Testis (tissue), 3 donors: Measurements from ENCODE around the gene ZFYVE28. TPM values are rescaled to one million over a fixed set of nuclear protein-coding genes. Genes with fewer than 3 reads are reported as not detected.
A peak's percentile ranks its signal among the peaks of the same experiment; 100 is the strongest.

Experiments used
- DNase-seq: peaks from one replicate; pipeline ENCODE4 v3.0.0-alpha.2; 2019
- H3K27ac ChIP-seq, 2 donors: fragments of 200-600 bp; sonication (generic); one replicate each; pipeline ENCODE4 v1.5.1; 2019
- H3K27me3 ChIP-seq: fragments of 200-600 bp; sonication (generic); one replicate; pipeline ENCODE4 v1.5.1; 2019
- H3K36me3 ChIP-seq: fragments of 200-600 bp; sonication (generic); one replicate; pipeline ENCODE4 v1.5.1; 2017; ENCODE audit warnings: low read depth; ENCODE audit errors: missing control alignments
- H3K4me1 ChIP-seq: fragments of 200-600 bp; sonication (generic); one replicate; pipeline ENCODE4 v1.5.1; 2019
- H3K4me3 ChIP-seq, 2 donors: fragments of 200-600 bp; sonication (generic); one replicate each; pipeline ENCODE4 v1.5.1; 2017 to 2019
- H3K9me3 ChIP-seq: fragments of 200-600 bp; sonication (generic); one replicate; pipeline ENCODE4 v1.5.1; 2017
- POLR2A ChIP-seq: fragments of 450-650 bp; IDR thresholded peaks from one replicate; pipeline ENCODE4 v1.6.1; 2017; ENCODE audit warnings: antibody characterized with exemption, mild to moderate bottlenecking, moderate library complexity
- WGBS, 2 donors: methylation state at CpG; one replicate each; pipeline ENCODE4 v1.1.5; 2018; 5-methylcytosine and 5-hydroxymethylcytosine counted together
- intact Hi-C: fragments of 100-400 bp; cut with DNase I; formaldehyde crosslinking; loops from one replicate; pipeline ENCODE4 v1.15.1; 2023; ENCODE audit warnings: low total_unique reads
- polyA plus RNA-seq: library from polyadenylated mRNA; stranded (reverse); fragments of 350-450 nt; fragmentation: Illumina TruSeq; extraction: RNeasy Lipid Tissue Mini Kit (QIAGEN cat#74804); gene quantifications from one replicate; pipeline ENCODE4 v1.2.3, GENCODE V29; 2014; ENCODE audit warnings: low read depth, low replicate concordance; ENCODE audit not compliant: insufficient read depth
- total RNA-seq, 2 donors: library from RNA; depleted of rRNA; stranded (reverse); fragments of >200 nt; gene quantifications; one replicate each; pipeline ENCODE4 v1.2.3, GENCODE V29; 2016
- TF ChIP-seq, protein P1 (sequence below), 3 experiments: fragments of 450-650 bp in 2 of 3; fragments of 200-600 bp in 1 of 3; sonication (generic) in 1 of 3; IDR thresholded peaks; one replicate each; pipeline ENCODE4 v1.5.1; 2016 to 2019; ENCODE audit warnings: antibody characterized with exemption in 3 of 3, mild to moderate bottlenecking in 2 of 3, moderate library complexity in 1 of 3

ZFYVE28 gene
- total and polyA plus RNA-seq, 3 donors from 2014 or later: 14.7 to 55.3 (median 40.5) TPM

DNA sequence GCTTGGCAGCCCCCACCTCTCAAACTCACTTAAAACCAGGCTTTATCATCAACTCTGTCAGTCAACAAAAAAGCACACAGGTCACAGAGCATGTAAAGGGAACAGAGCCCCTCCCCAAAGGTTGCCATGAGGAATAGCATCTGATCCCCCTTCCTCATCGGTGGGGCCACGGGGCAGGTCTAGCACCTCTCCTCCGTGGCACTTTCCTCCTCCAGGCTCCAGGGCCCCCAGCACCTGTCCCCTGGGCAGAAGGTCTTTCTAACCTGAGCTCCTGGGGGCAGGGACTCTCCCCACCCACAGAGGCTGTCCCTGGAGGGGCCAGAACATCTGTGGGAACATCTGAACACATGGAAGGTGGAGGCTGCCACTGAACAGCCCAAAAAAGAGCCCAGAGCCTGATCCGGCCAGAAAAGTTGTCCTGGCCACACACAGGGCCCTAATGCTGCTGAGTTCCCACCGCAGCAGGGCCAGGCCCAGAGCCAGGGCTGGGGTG is 65.7 kb downstream of the ZFYVE28 start:
- TF ChIP-seq, protein P1, sequence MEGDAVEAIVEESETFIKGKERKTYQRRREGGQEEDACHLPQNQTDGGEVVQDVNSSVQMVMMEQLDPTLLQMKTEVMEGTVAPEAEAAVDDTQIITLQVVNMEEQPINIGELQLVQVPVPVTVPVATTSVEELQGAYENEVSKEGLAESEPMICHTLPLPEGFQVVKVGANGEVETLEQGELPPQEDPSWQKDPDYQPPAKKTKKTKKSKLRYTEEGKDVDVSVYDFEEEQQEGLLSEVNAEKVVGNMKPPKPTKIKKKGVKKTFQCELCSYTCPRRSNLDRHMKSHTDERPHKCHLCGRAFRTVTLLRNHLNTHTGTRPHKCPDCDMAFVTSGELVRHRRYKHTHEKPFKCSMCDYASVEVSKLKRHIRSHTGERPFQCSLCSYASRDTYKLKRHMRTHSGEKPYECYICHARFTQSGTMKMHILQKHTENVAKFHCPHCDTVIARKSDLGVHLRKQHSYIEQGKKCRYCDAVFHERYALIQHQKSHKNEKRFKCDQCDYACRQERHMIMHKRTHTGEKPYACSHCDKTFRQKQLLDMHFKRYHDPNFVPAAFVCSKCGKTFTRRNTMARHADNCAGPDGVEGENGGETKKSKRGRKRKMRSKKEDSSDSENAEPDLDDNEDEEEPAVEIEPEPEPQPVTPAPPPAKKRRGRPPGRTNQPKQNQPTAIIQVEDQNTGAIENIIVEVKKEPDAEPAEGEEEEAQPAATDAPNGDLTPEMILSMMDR (IDR thresholded peaks at IDR 0.05): no peak
- no peak for TF ChIP-seq POLR2A
- peak; percentile 12 for DNase-seq
- intact Hi-C loops: no loop called here
- H3K9me3 ChIP-seq: no peaks in the 10 kb centered on the region
- H3K4me3 ChIP-seq: no peak overlapping the region
- peaks cover 24% of the 10 kb centered on the region for H3K4me1 ChIP-seq
- H3K36me3 ChIP-seq: no peaks in the 10 kb centered on the region
- H3K27ac ChIP-seq: peak overlapping the region; percentile 59 to 83
- H3K27me3 ChIP-seq: no peaks in the 10 kb centered on the region
- 76 to 85% methylated on average over 4 to 5 of the region's 5 CpGs for WGBS, 2 donors

DNA sequence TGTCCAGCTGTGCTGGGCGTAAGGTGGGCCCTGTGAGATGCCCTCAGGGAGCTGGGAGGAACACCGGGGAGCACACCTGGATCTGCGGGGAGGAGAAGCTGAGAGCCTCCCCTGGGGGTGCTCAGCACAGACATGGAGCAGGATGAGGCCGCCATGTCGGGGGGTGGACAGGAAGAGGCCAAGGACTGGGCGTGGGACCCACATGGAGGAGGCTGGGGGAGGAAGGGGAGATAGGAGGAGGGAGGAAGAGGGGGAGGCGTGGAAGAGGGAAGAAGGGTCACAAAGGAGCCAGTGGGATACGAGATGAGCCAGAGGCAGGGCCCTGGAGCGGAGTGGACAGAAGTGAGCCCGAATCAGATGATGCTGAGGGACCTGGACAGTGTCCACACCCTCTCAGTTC is 66.3 kb downstream of the ZFYVE28 start:
- no peaks in the 10 kb centered on the region for H3K36me3 ChIP-seq
- no peaks in the 10 kb centered on the region for H3K27me3 ChIP-seq
- intact Hi-C loops: no loop called here
- 83 to 84% methylated on average over 10 of the region's 10 CpGs for WGBS, 2 donors
- TF ChIP-seq, protein P1 (IDR thresholded peaks at IDR 0.05): no peak
- no peak for TF ChIP-seq POLR2A
- H3K9me3 ChIP-seq: no peaks in the 10 kb centered on the region
- H3K4me1 ChIP-seq: peaks cover 24% of the 10 kb centered on the region
- no peak overlapping the region for H3K4me3 ChIP-seq
- DNase-seq: peak; percentile 9
- peak overlapping the region in 1 of 2 donors; percentile 59 for H3K27ac ChIP-seq

DNA sequence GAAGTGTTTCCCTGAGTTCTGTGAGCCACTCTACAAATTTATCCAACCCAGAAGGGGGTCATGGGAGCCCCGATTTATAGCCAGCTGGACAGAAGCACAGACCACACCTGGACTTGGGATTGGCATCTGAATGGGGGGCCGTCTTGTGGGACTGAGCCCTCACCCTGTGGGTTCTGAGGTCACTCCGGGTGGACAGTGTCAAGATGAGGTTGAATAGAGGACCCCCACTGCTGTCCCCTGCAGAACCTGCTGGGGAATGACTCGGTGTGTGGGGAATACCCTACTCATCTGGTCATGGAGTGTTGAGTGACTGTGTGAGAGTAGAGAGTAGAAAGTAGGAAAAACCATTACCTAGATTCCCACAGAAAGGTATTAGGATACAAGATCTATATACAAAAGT is 67.5 kb downstream of the ZFYVE28 start:
- no peak for TF ChIP-seq POLR2A
- TF ChIP-seq, protein P1 (IDR thresholded peaks at IDR 0.05): no peak
- peaks cover 23% of the 10 kb centered on the region for H3K4me1 ChIP-seq
- no peak overlapping the region for H3K27ac ChIP-seq
- DNase-seq: peak; percentile 12
- H3K27me3 ChIP-seq: no peaks in the 10 kb centered on the region
- intact Hi-C loops: no loop called here
- H3K9me3 ChIP-seq: no peaks in the 10 kb centered on the region
- no peaks in the 10 kb centered on the region for H3K36me3 ChIP-seq
- WGBS, 2 donors: 90 to 95% methylated on average over 4 of the region's 4 CpGs
- H3K4me3 ChIP-seq: no peak overlapping the region

DNA sequence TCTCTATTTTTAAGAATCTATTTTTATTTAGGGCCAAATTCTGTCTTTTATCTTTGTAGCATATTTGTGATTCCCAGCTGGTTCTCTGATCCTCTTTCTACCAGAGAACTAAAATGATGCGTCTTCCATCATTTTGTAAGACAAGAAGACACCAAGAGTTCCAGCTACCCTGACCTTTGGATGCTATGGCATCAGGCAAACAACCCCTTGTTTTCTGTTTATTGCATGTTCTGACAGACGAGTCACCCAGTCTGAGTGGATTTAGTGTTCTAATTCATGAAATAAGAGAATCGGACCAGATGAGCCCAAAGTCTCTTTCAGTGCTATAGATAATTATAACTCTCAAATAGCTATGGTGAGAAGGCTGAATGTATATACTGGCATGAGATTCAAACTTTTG is 69.7 kb downstream of the ZFYVE28 start:
- intact Hi-C loops: no loop called here
- Histone ChIP-seq H3K27ac (no peak overlapping the region), H3K9me3 (no peaks in the 10 kb centered on the region), H3K4me3 (no peak overlapping the region), H3K36me3 (no peaks in the 10 kb centered on the region), H3K27me3 (no peaks in the 10 kb centered on the region), H3K4me1 (peaks cover 14% of the 10 kb centered on the region)
- 85 to 89% methylated on average over 3 of the region's 3 CpGs for WGBS, 2 donors
- TF ChIP-seq, protein P1 (IDR thresholded peaks at IDR 0.05): no peak
- no peak for TF ChIP-seq POLR2A
- DNase-seq: no peak

DNA sequence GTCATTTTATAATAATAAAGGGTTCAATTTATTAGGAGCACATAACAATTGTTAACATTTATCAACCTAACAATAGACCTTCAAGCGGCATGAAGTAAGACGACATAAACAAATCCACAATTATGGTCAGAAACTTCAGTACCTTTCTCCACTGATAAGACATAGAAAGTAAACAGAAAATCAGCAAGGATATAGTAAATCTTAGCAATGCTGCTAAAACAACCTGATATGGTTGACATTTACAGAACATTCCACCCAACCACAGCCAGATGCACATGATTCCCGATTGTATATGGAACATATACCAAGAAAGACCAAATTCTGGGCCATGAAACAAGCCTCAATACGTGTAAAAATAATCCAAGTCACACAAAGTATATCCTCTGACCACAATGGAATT is 71.3 kb downstream of the ZFYVE28 start:
- WGBS, 2 donors: 73 to 85% methylated on average over 4 of the region's 4 CpGs
- no peak for TF ChIP-seq POLR2A
- TF ChIP-seq, protein P1 (IDR thresholded peaks at IDR 0.05): no peak
- Histone ChIP-seq H3K9me3 (no peaks in the 10 kb centered on the region), H3K27ac (no peak overlapping the region), H3K36me3 (no peaks in the 10 kb centered on the region), H3K27me3 (no peaks in the 10 kb centered on the region), H3K4me3 (no peak overlapping the region), H3K4me1 (no peaks in the 10 kb centered on the region)
- intact Hi-C loops: no loop called here
- DNase-seq: no peak
